ENCODE measurements around the gene SLC11A1. TPM values are rescaled to one million over a fixed set of nuclear protein-coding genes. Genes with fewer than 3 reads are reported as not detected.

Gene SLC11A1
- total and polyA plus RNA-seq, 8 donors = 0.51 to 16.2 (median 5.3) TPM

- H3K27ac ChIP-seq = no peak overlapping the region
- H3K27me3 ChIP-seq = no peaks in the 10 kb centered on the region
- no peaks in the 10 kb centered on the region for H3K9me3 ChIP-seq
- 92 to 94% methylated on average over 7 of the region's 7 CpGs for WGBS, 2 donors
- H3K4me1 ChIP-seq = peaks cover 0 to 4% (median 0%) of the 10 kb centered on the region in 3 donors
- peaks cover 0 to 21% (median 0%) of the 10 kb centered on the region in 3 donors for H3K36me3 ChIP-seq
- no peak for FAIRE-seq
- peak in 2 of 4 donors; percentile 29 to 40 for ATAC-seq
- TF ChIP-seq CTCF (IDR thresholded peaks at IDR 0.05) = no peak
- intact Hi-C loops (cut with DNase I) = no loop called here
- no peak overlapping the region for H3K4me3 ChIP-seq
- no peak for DNase-seq
Measured at GRCh38 chr2:218444692-218445357, 62.8 kb downstream of the SLC11A1 start.

GRCh38 chr2:218445602-218446001, 63.5 kb downstream of the SLC11A1 start:
- H3K27me3 ChIP-seq = no peaks in the 10 kb centered on the region
- no peak for DNase-seq
- intact Hi-C loops (cut with DNase I) = no loop called here
- H3K4me3 ChIP-seq = no peak overlapping the region
- H3K27ac ChIP-seq = no peak overlapping the region
- H3K9me3 ChIP-seq = no peaks in the 10 kb centered on the region
- no peak for FAIRE-seq
- H3K4me1 ChIP-seq = peaks cover 0 to 4% (median 0%) of the 10 kb centered on the region in 3 donors
- peaks cover 0 to 21% (median 0%) of the 10 kb centered on the region in 3 donors for H3K36me3 ChIP-seq
- TF ChIP-seq CTCF (IDR thresholded peaks at IDR 0.05) = no peak
- no peak for ATAC-seq

Small RNA genes within 50 kb of the gene (microRNA-seq; reads per million reads assigned to microRNA genes)
- gene MIR26B (32,979 to 40,856 reads per million in 2 donors), gene MIR6810 (0 to 1.9 reads per million in 2 donors)

Other genes starting within 250 kb of the SLC11A1 start
- under 1 TPM in 3 of 6 donors, not detected in 3; 0.52 to 0.92 (median 0.59) TPM for gene CXCR1, start 215.3 kb upstream of the SLC11A1 start, total RNA-seq
- gene CXCR1, start 215.3 kb upstream of the SLC11A1 start, polyA plus RNA-seq = under 1 TPM; 0.08 to 0.09 TPM
- gene ARPC2, start 165.1 kb upstream of the SLC11A1 start, total RNA-seq = 100 to 1,000 TPM in 1 of 6 donors, 10 to 100 TPM in 5; 43.4 to 102 (median 55.8) TPM
- gene ARPC2, start 165.1 kb upstream of the SLC11A1 start, polyA plus RNA-seq = 10 to 100 TPM; 37.4 to 90.7 TPM
- gene GPBAR1, start 121.3 kb upstream of the SLC11A1 start, total RNA-seq = 1 to 10 TPM in 3 of 6 donors, under 1 TPM in 3; 0.12 to 1.8 (median 0.76) TPM
- 1 to 10 TPM; 2.1 to 2.3 TPM for gene GPBAR1, start 121.3 kb upstream of the SLC11A1 start, polyA plus RNA-seq
- 10 to 100 TPM; 34.0 to 51.8 (median 39.8) TPM for gene AAMP, start 112.1 kb upstream of the SLC11A1 start, total RNA-seq
- gene AAMP, start 112.1 kb upstream of the SLC11A1 start, polyA plus RNA-seq = 10 to 100 TPM; 46.8 to 85.5 TPM
- 10 to 100 TPM; 17.2 to 32.2 (median 21.4) TPM for gene PNKD, start 111.8 kb upstream of the SLC11A1 start, total RNA-seq
- gene PNKD, start 111.8 kb upstream of the SLC11A1 start, polyA plus RNA-seq = 10 to 100 TPM; 48.9 to 89.1 TPM
- 100 to 1,000 TPM; 147 to 196 (median 170) TPM for gene TMBIM1, start 89.8 kb upstream of the SLC11A1 start, total RNA-seq
- 10 to 100 TPM; 56.6 to 84.1 TPM for gene TMBIM1, start 89.8 kb upstream of the SLC11A1 start, polyA plus RNA-seq
- gene CATIP, start 25.4 kb upstream of the SLC11A1 start, total RNA-seq = 1 to 10 TPM in 3 of 6 donors, under 1 TPM in 3; 0.64 to 2.7 (median 1.0) TPM
- gene CATIP, start 25.4 kb upstream of the SLC11A1 start, polyA plus RNA-seq = 1 to 10 TPM; 4.5 to 7.3 TPM
- gene CTDSP1, start 17.6 kb downstream of the SLC11A1 start, total RNA-seq = 10 to 100 TPM; 54.2 to 90.8 (median 71.5) TPM
- gene CTDSP1, start 17.6 kb downstream of the SLC11A1 start, polyA plus RNA-seq = 10 to 100 TPM; 76.0 to 89.8 TPM
- 10 to 100 TPM; 10.7 to 27.9 (median 17.6) TPM for gene VIL1, start 36.9 kb downstream of the SLC11A1 start, total RNA-seq
- gene VIL1, start 36.9 kb downstream of the SLC11A1 start, polyA plus RNA-seq = 10 to 100 TPM; 10.1 to 12.6 TPM
- 1 to 10 TPM; 4.0 to 8.6 (median 6.1) TPM for gene USP37, start 186.1 kb downstream of the SLC11A1 start, total RNA-seq
- gene USP37, start 186.1 kb downstream of the SLC11A1 start, polyA plus RNA-seq = 1 to 10 TPM; 2.1 to 2.3 TPM
- 10 to 100 TPM; 12.0 to 19.3 (median 13.3) TPM for gene CNOT9, start 186.6 kb downstream of the SLC11A1 start, total RNA-seq
- gene CNOT9, start 186.6 kb downstream of the SLC11A1 start, polyA plus RNA-seq = 10 to 100 TPM; 10.6 to 16.6 TPM
- gene PLCD4, start 225.6 kb downstream of the SLC11A1 start, total RNA-seq = under 1 TPM in 5 of 6 donors, not detected in 1; 0.19 to 0.58 (median 0.34) TPM
- gene PLCD4, start 225.6 kb downstream of the SLC11A1 start, polyA plus RNA-seq = 1 to 10 TPM in 1 of 2 donors, under 1 TPM in 1; 0.27 to 1.1 TPM